Pancreas (tissue), 10 donors: ENCODE results near the gene HIVEP1. TPM values are rescaled to one million over a fixed set of nuclear protein-coding genes. Genes with fewer than 3 reads are reported as not detected.

ENCODE experiments used
- ATAC-seq, 4 donors: fragments of 200-7000 bp; cut with Tn5 transposase; one replicate each; pipeline versions ENCODE4 v1.8.0 to v1.9.1; 2020; ENCODE audit warnings: mild to moderate bottlenecking in 4 of 4, moderate library complexity in 4 of 4
- DNase-seq, 6 donors: peaks; one replicate each; pipeline ENCODE4 v3.0.0-alpha.2; 2020
- FAIRE-seq: peaks from 2 replicates; lab custom pipeline; 2012; peaks lifted over from hg19 to GRCh38; lab: Jason Lieb, UNC
- H3K27ac ChIP-seq, 4 donors: fragments of 200-600 bp; sonication (generic); 1 replicate in 3 of 4; 2 replicates in 1 of 4; pipeline versions ENCODE4 v1.5.0 to v1.8.0; 2020
- H3K27me3 ChIP-seq, 4 donors: fragments of 200-600 bp; one replicate each; pipeline ENCODE4 v1.8.0; 2021
- H3K36me3 ChIP-seq, 3 donors: fragments of 200-600 bp; sonication (generic) in 1 of 3; one replicate each; pipeline versions ENCODE4 v1.5.0 to v1.8.0; 2020 to 2021
- H3K4me1 ChIP-seq, 3 donors: fragments of 200-600 bp; one replicate each; pipeline ENCODE4 v1.8.0; 2021
- H3K4me3 ChIP-seq, 4 donors: fragments of 200-600 bp; sonication (generic) in 2 of 4; one replicate each; pipeline versions ENCODE4 v1.5.0 to v1.8.0; 2020 to 2021
- H3K9me3 ChIP-seq, 4 donors: fragments of 200-600 bp; one replicate each; pipeline ENCODE4 v1.8.0; 2021
- CTCF ChIP-seq, 4 donors: fragments of 200-600 bp; sonication (generic) in 3 of 4; IDR thresholded peaks; one replicate each; pipeline versions ENCODE4 v1.5.0 to v1.8.0; 2021; ENCODE audit warnings: antibody characterized with exemption in 4 of 4
- WGBS, 2 donors: extraction: QIAGEN DNeasy Blood & Tissue Kit; methylation state at CpG; one replicate each; pipeline ENCODE4 v1.1.7; 2013; 5-methylcytosine and 5-hydroxymethylcytosine counted together
- intact Hi-C, 3 donors: fragments of 100-400 bp; cut with DNase I; formaldehyde crosslinking; loops; one replicate each; pipeline versions ENCODE4 v1.11.1 to v1.14.2; 2022
- polyA plus RNA-seq, 2 donors: library from polyadenylated mRNA; stranded (reverse); fragments of 200-250 nt; gene quantifications; one replicate each; pipeline ENCODE4 v1.2.3, GENCODE V29; 2013
- total RNA-seq, 6 donors: library from RNA; stranded (reverse); fragmentation: NEBNext Ultra II Directional in 4 of 6; extraction: Animal tissue kit (Norgen Biotek cat#: 25700) in 4 of 6; gene quantifications; one replicate each; pipeline versions ENCODE4 v1.2.1 to v1.2.4, GENCODE V29; 2021 to 2023
- donor health status: healthy with polysubstance abuse.
- donor health status: DM: no; HTN: no; CAD: no; lungs with moderate emphysema.
- donor health status: DM: no; HTN: no; CAD: no.
- donor health status: control.
- donor health status: control.
- donor health status: Bipolar disorder and iron deficiency.
- donor health status: DM: yes; HTN: yes; CAD: no.
- donor health status: DM: no; HTN: no; CAD: no.
- donor health status: DM: no; HTN: no; CAD: no.
- donor health status: DM: yes; HTN: yes; CAD: no.

HIVEP1 gene
- total and polyA plus RNA-seq, 8 donors: 3.8 to 17.7 (median 9.2) TPM

GRCh38 chr6:12099623-12100338 is 87.7 kb downstream of the HIVEP1 start:
- WGBS, 2 donors: 63 to 74% methylated on average over 4 of the region's 4 CpGs
- FAIRE-seq: no peak
- H3K27ac ChIP-seq: no peak overlapping the region
- DNase-seq: no peak
- no peaks in the 10 kb centered on the region for H3K27me3 ChIP-seq
- TF ChIP-seq CTCF (IDR thresholded peaks at IDR 0.05): no peak
- no peaks in the 10 kb centered on the region for H3K9me3 ChIP-seq
- no peaks in the 10 kb centered on the region for H3K4me1 ChIP-seq
- no peaks in the 10 kb centered on the region for H3K36me3 ChIP-seq
- no peak for ATAC-seq
- no peak overlapping the region for H3K4me3 ChIP-seq
- intact Hi-C loops: no loop called here

- ATAC-seq (no peak), FAIRE-seq (no peak), DNase-seq (no peak)
- no peaks in the 10 kb centered on the region for H3K27me3 ChIP-seq
- no peak overlapping the region for H3K4me3 ChIP-seq
- no peaks in the 10 kb centered on the region for H3K36me3 ChIP-seq
- intact Hi-C loops: no loop called here
- no peaks in the 10 kb centered on the region for H3K4me1 ChIP-seq
- no peak for TF ChIP-seq CTCF (IDR thresholded peaks at IDR 0.05)
- H3K27ac ChIP-seq: no peak overlapping the region
- H3K9me3 ChIP-seq: no peaks in the 10 kb centered on the region
These were observed 88.9 kb downstream of the HIVEP1 start for GRCh38 chr6:12101048-12101447.

GRCh38 chr6:12101653-12102312 is 89.7 kb downstream of the HIVEP1 start:
- no peaks in the 10 kb centered on the region for H3K27me3 ChIP-seq
- no peaks in the 10 kb centered on the region for H3K36me3 ChIP-seq
- DNase-seq: no peak
- no peak for ATAC-seq
- H3K4me3 ChIP-seq: no peak overlapping the region
- H3K9me3 ChIP-seq: no peaks in the 10 kb centered on the region
- intact Hi-C loops: no loop called here
- TF ChIP-seq CTCF (IDR thresholded peaks at IDR 0.05): no peak
- H3K4me1 ChIP-seq: no peaks in the 10 kb centered on the region
- no peak overlapping the region for H3K27ac ChIP-seq
- FAIRE-seq: no peak

- intact Hi-C loops: no loop called here
- WGBS, 2 donors: 91 to 99% methylated on average over 2 of the region's 2 CpGs
- H3K4me1 ChIP-seq: no peaks in the 10 kb centered on the region
- DNase-seq: no peak
- no peak for TF ChIP-seq CTCF (IDR thresholded peaks at IDR 0.05)
- no peak overlapping the region for H3K27ac ChIP-seq
- no peak for FAIRE-seq
- no peaks in the 10 kb centered on the region for H3K36me3 ChIP-seq
- ATAC-seq: peak in 1 of 4 donors; percentile 39
- H3K27me3 ChIP-seq: no peaks in the 10 kb centered on the region
- no peak overlapping the region for H3K4me3 ChIP-seq
- no peaks in the 10 kb centered on the region for H3K9me3 ChIP-seq
These were observed 90.2 kb downstream of the HIVEP1 start for GRCh38 chr6:12102350-12102749.

- no peaks in the 10 kb centered on the region for H3K27me3 ChIP-seq
- H3K36me3 ChIP-seq: no peaks in the 10 kb centered on the region
- no peaks in the 10 kb centered on the region for H3K4me1 ChIP-seq
- no peak for TF ChIP-seq CTCF (IDR thresholded peaks at IDR 0.05)
- no peak overlapping the region for H3K4me3 ChIP-seq
- no peak for DNase-seq
- 72 to 77% methylated on average over 3 of the region's 3 CpGs for WGBS, 2 donors
- intact Hi-C loops: no loop called here
- no peak for ATAC-seq
- no peaks in the 10 kb centered on the region for H3K9me3 ChIP-seq
- H3K27ac ChIP-seq: no peak overlapping the region
- FAIRE-seq: no peak
These were observed 91.0 kb downstream of the HIVEP1 start for GRCh38 chr6:12103158-12103557.
